Gastrocnemius medialis (tissue), 4 donors: ENCODE measurements around the gene DNAJC11. TPM values are rescaled to one million over a fixed set of nuclear protein-coding genes. Genes with fewer than 3 reads are reported as not detected.

ENCODE experiments used
- ATAC-seq, 2 donors: fragments of 150-250 bp; one replicate each; pipeline ENCODE4 v1.9.1; 2016
- DNase-seq, 2 donors: peaks; one replicate each; pipeline ENCODE4 v3.0.0-alpha.2; 2019
- H3K27ac ChIP-seq, 4 donors: fragments of 200-600 bp; sonication (generic); 1 replicate in 1 of 4; 2 replicates in 3 of 4; pipeline ENCODE4 v1.5.1; 2016 to 2018; ENCODE audit warnings: mild to moderate bottlenecking in 2 of 4, moderate library complexity in 1 of 4
- H3K27me3 ChIP-seq, 3 donors: fragments of 200-600 bp; sonication (generic) in 2 of 3; 1 replicate in 1 of 3; 2 replicates in 2 of 3; pipeline versions ENCODE4 v1.5.1 to v1.6.0; 2016 to 2019; ENCODE audit warnings: mild to moderate bottlenecking in 1 of 3, moderate library complexity in 1 of 3
- H3K36me3 ChIP-seq, 2 donors: fragments of 200-600 bp; sonication (generic) in 1 of 2; one replicate each; pipeline ENCODE4 v1.5.1; 2017 to 2018
- H3K4me1 ChIP-seq, 2 donors: fragments of 200-600 bp; sonication (generic) in 1 of 2; one replicate each; pipeline ENCODE4 v1.5.1; 2016 to 2017; ENCODE audit warnings: mild to moderate bottlenecking in 2 of 2
- H3K4me3 ChIP-seq, 4 donors: fragments of 200-600 bp; sonication (generic) in 3 of 4; 1 replicate in 1 of 4; 2 replicates in 3 of 4; pipeline ENCODE4 v1.5.1; 2016 to 2019; ENCODE audit warnings: mild to moderate bottlenecking in 2 of 4
- H3K9me3 ChIP-seq, 3 donors: fragments of 200-600 bp; sonication (generic) in 2 of 3; 1 replicate in 1 of 3; 2 replicates in 2 of 3; pipeline ENCODE4 v1.5.1; 2016 to 2019
- CTCF ChIP-seq, 5 experiments: fragments of 450-650 bp in 3 of 5; fragments of 200-600 bp in 2 of 5; sonication (generic) in 2 of 5; IDR thresholded peaks in 4 of 5; conservative IDR thresholded peaks in 1 of 5; 1 replicate in 4 of 5; 2 replicates in 1 of 5; pipeline ENCODE4 v1.5.1; 2016 to 2019; ENCODE audit warnings: antibody characterized with exemption in 5 of 5, mild to moderate bottlenecking in 3 of 5, moderate library complexity in 3 of 5
- POLR2A ChIP-seq, 2 donors: fragments of 450-650 bp; IDR thresholded peaks; one replicate each; pipeline ENCODE4 v1.6.1; 2017; ENCODE audit warnings: antibody characterized with exemption in 2 of 2, mild to moderate bottlenecking in 2 of 2, moderate library complexity in 2 of 2
- in situ Hi-C, 4 donors: fragments of 200-750 bp; cut with MboI; loops; one replicate each; pipeline versions ENCODE4 v1.15.0 to v1.8.0; 2017; ENCODE audit warnings: low sequenced_read_pairs in 4 of 4
- intact Hi-C: fragments of 100-400 bp; cut with DNase I; formaldehyde crosslinking; loops from one replicate; pipeline ENCODE4 v1.15.1; 2023; ENCODE audit warnings: low total_unique reads
- total RNA-seq, 4 donors: library from RNA; depleted of rRNA; stranded (reverse); fragments of >200 nt; gene quantifications; one replicate each; pipeline versions ENCODE4 v1.1.0 to v1.2.3, GENCODE V29; 2016

Gene DNAJC11
- total RNA-seq, result 10 to 100 TPM; 23.3 to 40.7 (median 30.8) TPM

GRCh38 chr1:6701437-6702153, at the start of gene DNAJC11:
Gene DNAJC11 (minus strand): TSS chr1:6701816. CDS start chr1:6701800, 16 bp downstream.
- in situ Hi-C loops (loop anchor here in 1 of 4 donors (25.0 kb wide), 1 partner anchor 936 kb away; no protein-coding TSS in a partner anchor), intact Hi-C loops (loop anchor here (1.0 to 10.0 kb wide), 4 partner anchors 83 to 1073 kb away; partner anchors contain the start of genes CAMTA1, NOL9 and VAMP3)
- TF ChIP-seq POLR2A (IDR thresholded peaks at IDR 0.05) (peak in 1 of 2 donors; percentile 44), CTCF (IDR thresholded peaks at IDR 0.05 in 4 of 5, conservative IDR thresholded peaks at IDR 0.05 in 1 of 5) (peak; percentile 64 to 100 (median 99))
- DNase-seq (peak; percentile 77 to 87), ATAC-seq (peak; percentile 96 to 97)
- H3K27ac ChIP-seq, result peak within 1 kb of the TSS; percentile 80 to 93 (median 88)
- peak within 1 kb of the TSS; percentile 91 to 99 (median 96) for H3K4me3 ChIP-seq
- no peaks in the 10 kb centered on the region for H3K9me3 ChIP-seq
- no peaks in the 10 kb centered on the region for H3K36me3 ChIP-seq
- H3K4me1 ChIP-seq, result peaks cover 22 to 32% of the 10 kb centered on the region in 2 donors
- H3K27me3 ChIP-seq, result no peaks in the 10 kb centered on the region

GRCh38 chr1:6750490-6750889, 48.9 kb upstream of the DNAJC11 start:
- Histone ChIP-seq H3K9me3 (no peaks in the 10 kb centered on the region), H3K4me1 (no peaks in the 10 kb centered on the region), H3K27me3 (no peaks in the 10 kb centered on the region), H3K36me3 (no peaks in the 10 kb centered on the region), H3K27ac (no peak overlapping the region), H3K4me3 (no peak overlapping the region)
- no peak for ATAC-seq
- TF ChIP-seq CTCF (IDR thresholded peaks at IDR 0.05 in 4 of 5, conservative IDR thresholded peaks at IDR 0.05 in 1 of 5), result no peak
- TF ChIP-seq POLR2A (IDR thresholded peaks at IDR 0.05), result no peak
- intact Hi-C loops (no loop called here), in situ Hi-C loops (no loop called here)
- DNase-seq, result no peak

GRCh38 chr1:6747674-6748073, 46.1 kb upstream of the DNAJC11 start:
- Histone ChIP-seq H3K4me3 (no peak overlapping the region), H3K4me1 (peaks cover 11% of the 10 kb centered on the region in 2 donors), H3K9me3 (no peaks in the 10 kb centered on the region), H3K27me3 (no peaks in the 10 kb centered on the region), H3K36me3 (no peaks in the 10 kb centered on the region), H3K27ac (no peak overlapping the region)
- DNase-seq (no peak), ATAC-seq (no peak)
- TF ChIP-seq POLR2A (IDR thresholded peaks at IDR 0.05), result no peak
- TF ChIP-seq CTCF (IDR thresholded peaks at IDR 0.05 in 4 of 5, conservative IDR thresholded peaks at IDR 0.05 in 1 of 5), result no peak
- in situ Hi-C loops, result no loop called here
- intact Hi-C loops, result no loop called here

GRCh38 chr1:6745073-6745472, 43.5 kb upstream of the DNAJC11 start:
- in situ Hi-C loops, result no loop called here
- intact Hi-C loops, result no loop called here
- Histone ChIP-seq H3K36me3 (no peaks in the 10 kb centered on the region), H3K4me1 (peaks cover 11% of the 10 kb centered on the region in 2 donors), H3K4me3 (no peak overlapping the region), H3K27ac (no peak overlapping the region), H3K27me3 (no peaks in the 10 kb centered on the region), H3K9me3 (no peaks in the 10 kb centered on the region)
- TF ChIP-seq CTCF (IDR thresholded peaks at IDR 0.05 in 4 of 5, conservative IDR thresholded peaks at IDR 0.05 in 1 of 5) (no peak), POLR2A (IDR thresholded peaks at IDR 0.05) (no peak)
- ATAC-seq (no peak), DNase-seq (no peak)
